WTC11 (cell line): ENCODE data around the gene FCN1. TPM values are rescaled to one million over a fixed set of nuclear protein-coding genes. Genes with fewer than 3 reads are reported as not detected.

Experiments used
- ATAC-seq: fragments of 200-7000 bp; cut with Tn5 transposase; 2 replicates; pipeline ENCODE4 v1.10.0; 2021; ENCODE audit warnings: mild to moderate bottlenecking, moderate library complexity
- CTCF ChIA-PET: fragments of 300-600 bp; sonication (Branson Sonifier 250); formaldehyde crosslinking; loops from one replicate; lab custom pipeline; 2021; ENCODE audit warnings: antibody characterized with exemption; lab: Charles Lee
- POLR2A ChIA-PET: fragments of 350-600 bp; sonication (Branson Sonifier 250); formaldehyde crosslinking; loops from one replicate; lab custom pipeline; 2021; ENCODE audit warnings: antibody characterized with exemption; lab: Charles Lee
- DNase-seq: peaks from one replicate; pipeline ENCODE4 v3.0.0; 2021; ENCODE audit warnings: low spot score
- H3K27ac Mint-ChIP-seq: 2 replicates; pipeline ENCODE4 v1.8.0; 2021; ENCODE audit warnings: mixed read lengths
- H3K27me3 Mint-ChIP-seq: 2 replicates; pipeline ENCODE4 v1.8.0; 2021; ENCODE audit warnings: low read depth, mild to moderate bottlenecking, moderate library complexity, mixed read lengths
- H3K36me3 Mint-ChIP-seq: 2 replicates; pipeline ENCODE4 v1.8.0; 2021; ENCODE audit warnings: mixed read lengths
- H3K4me1 Mint-ChIP-seq: 2 replicates; pipeline ENCODE4 v1.8.0; 2022; ENCODE audit warnings: mixed read lengths
- H3K4me3 Mint-ChIP-seq: 2 replicates; pipeline ENCODE4 v1.8.0; 2021; ENCODE audit warnings: mild to moderate bottlenecking, moderate library complexity, mixed read lengths
- H3K9me3 Mint-ChIP-seq: 2 replicates; pipeline ENCODE4 v1.8.0; 2021; ENCODE audit warnings: mixed read lengths
- CTCF ChIP-seq: fragments of 200-600 bp; IDR thresholded peaks from 2 replicates; pipeline ENCODE4 v1.8.0; 2022; ENCODE audit warnings: antibody characterized with exemption
- E2F5 ChIP-seq: sonication (generic); formaldehyde crosslinking; IDR thresholded peaks from 2 replicates; pipeline ENCODE4 v1.8.1; 2022; ENCODE audit warnings: mild to moderate bottlenecking, moderate library complexity, missing genetic modification reagents
- ESRRA ChIP-seq: sonication (generic); formaldehyde crosslinking; IDR thresholded peaks from 2 replicates; pipeline ENCODE4 v1.8.1; 2022; ENCODE audit warnings: mild to moderate bottlenecking, missing genetic modification reagents, borderline replicate concordance
- GABPB1 ChIP-seq: sonication (generic); formaldehyde crosslinking; IDR thresholded peaks from 2 replicates; pipeline ENCODE4 v1.8.1; 2023; ENCODE audit warnings: mild to moderate bottlenecking, missing genetic modification reagents
- GTF2I ChIP-seq: fragments of 250-450 bp; sonication (Bioruptor Pico); conservative IDR thresholded peaks from 2 replicates; pipeline ENCODE4 v1.4.0; 2021; ENCODE audit warnings: mild to moderate bottlenecking
- JAZF1 ChIP-seq: fragments of 250-450 bp; sonication (Bioruptor Pico); IDR thresholded peaks from 2 replicates; pipeline ENCODE4 v1.9.0; 2021; ENCODE audit warnings: moderate library complexity, mild to moderate bottlenecking, inconsistent platforms
- MAX ChIP-seq: sonication (generic); formaldehyde crosslinking; IDR thresholded peaks from 2 replicates; pipeline ENCODE4 v1.8.0; 2022; ENCODE audit warnings: mild to moderate bottlenecking, missing genetic modification reagents
- MLX ChIP-seq: sonication (generic); formaldehyde crosslinking; IDR thresholded peaks from 2 replicates; pipeline ENCODE4 v1.8.1; 2023; ENCODE audit warnings: mild to moderate bottlenecking, missing genetic modification reagents, moderate library complexity
- MXD4 ChIP-seq: fragments of 250-450 bp; sonication (Bioruptor Pico); IDR thresholded peaks from 2 replicates; pipeline ENCODE4 v1.8.0; 2021; ENCODE audit warnings: mild to moderate bottlenecking, moderate library complexity, borderline replicate concordance
- NR1H2 ChIP-seq: sonication (generic); formaldehyde crosslinking; IDR thresholded peaks from 2 replicates; pipeline ENCODE4 v1.9.0; 2021; ENCODE audit warnings: mild to moderate bottlenecking, moderate library complexity, missing genetic modification reagents
- NR2C2 ChIP-seq: sonication (generic); formaldehyde crosslinking; IDR thresholded peaks from 2 replicates; pipeline ENCODE4 v1.8.0; 2022; ENCODE audit warnings: mild to moderate bottlenecking, missing genetic modification reagents
- RELA ChIP-seq: sonication (generic); formaldehyde crosslinking; IDR thresholded peaks from 2 replicates; pipeline ENCODE4 v1.8.1; 2022; ENCODE audit warnings: missing genetic modification reagents, mild to moderate bottlenecking, borderline replicate concordance
- SOX15 ChIP-seq: fragments of 250-450 bp; sonication (Bioruptor Pico); IDR thresholded peaks from 2 replicates; pipeline ENCODE4 v1.9.0; 2021; ENCODE audit warnings: mild to moderate bottlenecking
- TCF7 ChIP-seq: sonication (generic); formaldehyde crosslinking; IDR thresholded peaks from 2 replicates; pipeline ENCODE4 v1.8.0; 2022; ENCODE audit warnings: mild to moderate bottlenecking, low read depth, missing genetic modification reagents, moderate library complexity
- USF1 ChIP-seq: sonication (generic); formaldehyde crosslinking; IDR thresholded peaks from 2 replicates; pipeline ENCODE4 v1.8.0; 2022; ENCODE audit warnings: mild to moderate bottlenecking, missing genetic modification reagents
- ZNF281 ChIP-seq: sonication (generic); formaldehyde crosslinking; IDR thresholded peaks from 2 replicates; pipeline ENCODE4 v1.8.0; 2023; ENCODE audit warnings: mild to moderate bottlenecking, missing genetic modification reagents
- ZNF425 ChIP-seq: fragments of 250-450 bp; sonication (Bioruptor Pico); conservative IDR thresholded peaks from 2 replicates; pipeline ENCODE4 v1.9.0; 2021; ENCODE audit warnings: mild to moderate bottlenecking
- ZNF671 ChIP-seq: fragments of 250-450 bp; sonication (Bioruptor Pico); IDR thresholded peaks from 2 replicates; pipeline ENCODE4 v1.8.0; 2021; ENCODE audit warnings: mild to moderate bottlenecking
- ZSCAN18 ChIP-seq: fragments of 250-450 bp; sonication (Bioruptor Pico); IDR thresholded peaks from 2 replicates; pipeline ENCODE4 v2.1.2; 2022; ENCODE audit warnings: mild to moderate bottlenecking, moderate library complexity
- total RNA-seq: library from RNA; stranded (reverse); gene quantifications from 3 replicates; pipeline ENCODE4 v1.2.3, GENCODE V29; 2021

The FCN1 gene
- total RNA-seq, 1 experiment from 2014 or later, result not detected

GRCh38 chr9:134933076-134933659 lies 15.5 kb upstream of the FCN1 start:
- POLR2A ChIA-PET, result no interaction called here
- no peaks in the 10 kb centered on the region for H3K9me3 Mint-ChIP-seq
- no peak overlapping the region for H3K27ac Mint-ChIP-seq
- H3K27me3 Mint-ChIP-seq, result no peaks in the 10 kb centered on the region
- TF ChIP-seq GABPB1 (CRISPR knock-in tag), result no peak
- TF ChIP-seq ZNF281 (CRISPR knock-in tag), result no peak
- no peak for TF ChIP-seq NR1H2
- no peak for TF ChIP-seq RELA
- no peak for TF ChIP-seq GTF2I
- TF ChIP-seq NR2C2 (CRISPR knock-in tag), result no peak
- no peak for TF ChIP-seq ZNF671 (CRISPR knock-in tag)
- TF ChIP-seq MXD4 (CRISPR knock-in tag), result no peak
- no peak for TF ChIP-seq E2F5 (CRISPR knock-in tag)
- TF ChIP-seq CTCF, result no peak
- TF ChIP-seq TCF7, result no peak
- TF ChIP-seq MLX, result no peak
- TF ChIP-seq JAZF1 (CRISPR knock-in tag), result no peak
- no peak for TF ChIP-seq ZSCAN18 (CRISPR knock-in tag)
- TF ChIP-seq USF1 (CRISPR knock-in tag), result no peak
- TF ChIP-seq MAX, result no peak
- no peak for TF ChIP-seq SOX15
- no peak for TF ChIP-seq ESRRA (CRISPR knock-in tag)
- no peak for TF ChIP-seq ZNF425
- ATAC-seq (no peak), DNase-seq (no peak)
- CTCF ChIA-PET, result no interaction called here
- H3K4me3 Mint-ChIP-seq, result no peak overlapping the region
- no peaks in the 10 kb centered on the region for H3K36me3 Mint-ChIP-seq
- H3K4me1 Mint-ChIP-seq, result peaks cover 4% of the 10 kb centered on the region; the same call in 1 of the 2 replicates
